Thyroid gland (tissue), 4 donors: ENCODE data around the gene RUSC1. TPM values are rescaled to one million over a fixed set of nuclear protein-coding genes. Genes with fewer than 3 reads are reported as not detected.
A peak's percentile ranks its signal among the peaks of the same experiment; 100 is the strongest.

Source experiments
- DNase-seq, 2 donors: peaks; one replicate each; pipeline ENCODE4 v3.0.0-alpha.2; 2019
- H3K27ac ChIP-seq, 3 donors: fragments of 200-600 bp; sonication (generic); 1 replicate in 2 of 3; 2 replicates in 1 of 3; pipeline ENCODE4 v1.5.1; 2016 to 2019; ENCODE audit warnings: mild to moderate bottlenecking in 1 of 3, moderate library complexity in 1 of 3
- H3K27me3 ChIP-seq: fragments of 200-600 bp; sonication (generic); one replicate; pipeline ENCODE4 v1.5.1; 2019
- H3K36me3 ChIP-seq, 2 donors: fragments of 200-600 bp; sonication (generic); one replicate each; pipeline ENCODE4 v1.5.1; 2016 to 2019
- H3K4me1 ChIP-seq, 2 donors: fragments of 200-600 bp; sonication (generic); one replicate each; pipeline ENCODE4 v1.5.1; 2017 to 2019
- H3K4me3 ChIP-seq, 3 donors: fragments of 200-600 bp; sonication (generic); replicated peaks in 1 of 3; 1 replicate in 2 of 3; 2 replicates in 1 of 3; pipeline ENCODE4 v1.5.1; 2016; ENCODE audit warnings: mild to moderate bottlenecking in 1 of 3
- H3K9me3 ChIP-seq: fragments of 200-600 bp; sonication (generic); one replicate; pipeline ENCODE4 v1.5.1; 2017
- CTCF ChIP-seq, 6 experiments: fragments of 200-600 bp in 3 of 6; fragments of 450-650 bp in 3 of 6; sonication (generic) in 3 of 6; IDR thresholded peaks; one replicate each; pipeline ENCODE4 v1.5.1; 2016 to 2019; ENCODE audit warnings: antibody characterized with exemption in 6 of 6, mild to moderate bottlenecking in 2 of 6, inconsistent platforms in 1 of 6, moderate library complexity in 1 of 6
- POLR2A ChIP-seq, 2 donors: fragments of 450-650 bp; IDR thresholded peaks; one replicate each; pipeline ENCODE4 v1.6.1; 2017; ENCODE audit warnings: antibody characterized with exemption in 2 of 2, mild to moderate bottlenecking in 2 of 2, moderate library complexity in 1 of 2
- WGBS, 2 donors: methylation state at CpG; one replicate each; pipeline ENCODE4 v1.1.5; 2017; 5-methylcytosine and 5-hydroxymethylcytosine counted together
- intact Hi-C: fragments of 100-400 bp; cut with DNase I; formaldehyde crosslinking; loops from one replicate; pipeline ENCODE4 v1.15.1; 2023
- total RNA-seq, 4 donors: library from RNA; depleted of rRNA; stranded (reverse); fragments of >200 nt; gene quantifications; one replicate each; pipeline ENCODE4 v1.2.3, GENCODE V29; 2016

Gene RUSC1
- total RNA-seq, 4 donors from 2014 or later = 14.9 to 20.1 (median 16.9) TPM

GRCh38 chr1:155277070-155277901 lies 43.4 kb upstream of the RUSC1 start, which contains the start of gene HCN3:
Gene HCN3, plus strand, starts transcription at chr1:155277463. Its CDS starts 128 bp downstream, at chr1:155277591.
- WGBS, 2 donors = 1% methylated on average over 23 to 33 of the region's 68 CpGs
- no peaks in the 10 kb centered on the region for H3K9me3 ChIP-seq
- peak; percentile 98 for DNase-seq

GRCh38 chr1:155277902-155278688 lies 42.6 kb upstream of the RUSC1 start:
- TF ChIP-seq CTCF (IDR thresholded peaks at IDR 0.05) = peak in 5 of 6 experiments; percentile 20 to 47 (median 41)
- TF ChIP-seq POLR2A (IDR thresholded peaks at IDR 0.05) = no peak
- 0 to 1% methylated on average over 3 to 18 of the region's 29 CpGs for WGBS, 2 donors
- no peaks in the 10 kb centered on the region for H3K9me3 ChIP-seq
- peak overlapping the region; percentile 48 to 66 (median 51) for H3K4me3 ChIP-seq
- peak; percentile 73 to 81 for DNase-seq
- intact Hi-C loops = loop anchor here (5.0 kb wide), 1 partner anchor 44 kb away; the partner anchor contains the start of gene RUSC1
- H3K36me3 ChIP-seq = no peaks in the 10 kb centered on the region
- peaks cover 10 to 16% of the 10 kb centered on the region in 2 donors for H3K4me1 ChIP-seq
- H3K27ac ChIP-seq = peak overlapping the region in 1 of 3 donors; percentile 53
- H3K27me3 ChIP-seq = no peaks in the 10 kb centered on the region

More at GRCh38 chr1:155277070-155277901, 43.4 kb upstream of the RUSC1 start, which contains the start of gene HCN3:
- intact Hi-C loops = loop anchor here (5.0 kb wide), 1 partner anchor 45 kb away; the partner anchor contains the start of gene RUSC1
- H3K4me3 ChIP-seq = peak within 1 kb of the TSS; percentile 48 to 66 (median 51)
- TF ChIP-seq CTCF (IDR thresholded peaks at IDR 0.05) (peak in 4 of 6 experiments; percentile 14 to 75 (median 65)), POLR2A (IDR thresholded peaks at IDR 0.05) (no peak)
- H3K27me3 ChIP-seq = no peaks in the 10 kb centered on the region
- peaks cover 15 to 19% of the 10 kb centered on the region in 2 donors for H3K4me1 ChIP-seq
- H3K27ac ChIP-seq = peak within 1 kb of the TSS in 2 of 3 donors; percentile 15 to 53
- no peaks in the 10 kb centered on the region for H3K36me3 ChIP-seq

- H3K9me3 ChIP-seq = no peaks in the 10 kb centered on the region
- TF ChIP-seq CTCF (IDR thresholded peaks at IDR 0.05) (peak in 1 of 6 experiments; percentile 4), POLR2A (IDR thresholded peaks at IDR 0.05) (no peak)
- DNase-seq = no peak
- H3K4me3 ChIP-seq = no peak overlapping the region
- H3K36me3 ChIP-seq = no peaks in the 10 kb centered on the region
- H3K4me1 ChIP-seq = peaks cover 10 to 15% of the 10 kb centered on the region in 2 donors
- intact Hi-C loops = loop anchor here (5.0 kb wide), 1 partner anchor 44 kb away; the partner anchor contains the start of gene RUSC1
- WGBS, 2 donors = 58 to 63% methylated on average over 10 of the region's 10 CpGs
- no peaks in the 10 kb centered on the region for H3K27me3 ChIP-seq
- no peak overlapping the region for H3K27ac ChIP-seq
These were observed 42.0 kb upstream of the RUSC1 start for GRCh38 chr1:155278689-155279160.

GRCh38 chr1:155279268-155279667 lies 41.4 kb upstream of the RUSC1 start:
- Histone ChIP-seq H3K27ac (no peak overlapping the region), H3K9me3 (no peaks in the 10 kb centered on the region), H3K36me3 (no peaks in the 10 kb centered on the region), H3K4me1 (peaks cover 10 to 12% of the 10 kb centered on the region in 2 donors), H3K27me3 (no peaks in the 10 kb centered on the region), H3K4me3 (no peak overlapping the region)
- intact Hi-C loops = loop anchor here (5.0 kb wide), 1 partner anchor 43 kb away; the partner anchor contains the start of gene RUSC1
- TF ChIP-seq CTCF (IDR thresholded peaks at IDR 0.05) (no peak), POLR2A (IDR thresholded peaks at IDR 0.05) (no peak)
- WGBS, 2 donors = 83 to 89% methylated on average over 2 of the region's 2 CpGs
- DNase-seq = no peak
